Gastrocnemius medialis (tissue), 4 donors: ENCODE measurements around the gene ANKMY1. TPM values are rescaled to one million over a fixed set of nuclear protein-coding genes. Genes with fewer than 3 reads are reported as not detected.

ENCODE experiments used
- ATAC-seq, 2 donors: fragments of 150-250 bp; one replicate each; pipeline ENCODE4 v1.9.1; 2016
- DNase-seq, 2 donors: peaks; one replicate each; pipeline ENCODE4 v3.0.0-alpha.2; 2019
- H3K27ac ChIP-seq, 4 donors: fragments of 200-600 bp; sonication (generic); 1 replicate in 1 of 4; 2 replicates in 3 of 4; pipeline ENCODE4 v1.5.1; 2016 to 2018; ENCODE audit warnings: mild to moderate bottlenecking in 2 of 4, moderate library complexity in 1 of 4
- H3K27me3 ChIP-seq, 3 donors: fragments of 200-600 bp; sonication (generic) in 2 of 3; 1 replicate in 1 of 3; 2 replicates in 2 of 3; pipeline versions ENCODE4 v1.5.1 to v1.6.0; 2016 to 2019; ENCODE audit warnings: mild to moderate bottlenecking in 1 of 3, moderate library complexity in 1 of 3
- H3K36me3 ChIP-seq, 2 donors: fragments of 200-600 bp; sonication (generic) in 1 of 2; one replicate each; pipeline ENCODE4 v1.5.1; 2017 to 2018
- H3K4me1 ChIP-seq, 2 donors: fragments of 200-600 bp; sonication (generic) in 1 of 2; one replicate each; pipeline ENCODE4 v1.5.1; 2016 to 2017; ENCODE audit warnings: mild to moderate bottlenecking in 2 of 2
- H3K4me3 ChIP-seq, 4 donors: fragments of 200-600 bp; sonication (generic) in 3 of 4; 1 replicate in 1 of 4; 2 replicates in 3 of 4; pipeline ENCODE4 v1.5.1; 2016 to 2019; ENCODE audit warnings: mild to moderate bottlenecking in 2 of 4
- H3K9me3 ChIP-seq, 3 donors: fragments of 200-600 bp; sonication (generic) in 2 of 3; 1 replicate in 1 of 3; 2 replicates in 2 of 3; pipeline ENCODE4 v1.5.1; 2016 to 2019
- CTCF ChIP-seq, 5 experiments: fragments of 450-650 bp in 3 of 5; fragments of 200-600 bp in 2 of 5; sonication (generic) in 2 of 5; IDR thresholded peaks in 4 of 5; conservative IDR thresholded peaks in 1 of 5; 1 replicate in 4 of 5; 2 replicates in 1 of 5; pipeline ENCODE4 v1.5.1; 2016 to 2019; ENCODE audit warnings: antibody characterized with exemption in 5 of 5, mild to moderate bottlenecking in 3 of 5, moderate library complexity in 3 of 5
- POLR2A ChIP-seq, 2 donors: fragments of 450-650 bp; IDR thresholded peaks; one replicate each; pipeline ENCODE4 v1.6.1; 2017; ENCODE audit warnings: antibody characterized with exemption in 2 of 2, mild to moderate bottlenecking in 2 of 2, moderate library complexity in 2 of 2
- in situ Hi-C, 4 donors: fragments of 200-750 bp; cut with MboI; loops; one replicate each; pipeline versions ENCODE4 v1.15.0 to v1.8.0; 2017; ENCODE audit warnings: low sequenced_read_pairs in 4 of 4
- intact Hi-C: fragments of 100-400 bp; cut with DNase I; formaldehyde crosslinking; loops from one replicate; pipeline ENCODE4 v1.15.1; 2023; ENCODE audit warnings: low total_unique reads
- total RNA-seq, 4 donors: library from RNA; depleted of rRNA; stranded (reverse); fragments of >200 nt; gene quantifications; one replicate each; pipeline versions ENCODE4 v1.1.0 to v1.2.3, GENCODE V29; 2016

Gene ANKMY1
- total RNA-seq, 4 donors from 2014 or later = 3.3 to 9.0 (median 5.6) TPM

- H3K4me1 ChIP-seq = peaks cover 7 to 13% of the 10 kb centered on the region in 2 donors
- H3K9me3 ChIP-seq = no peaks in the 10 kb centered on the region
- in situ Hi-C loops = no loop called here
- H3K36me3 ChIP-seq = peaks cover 0 to 7% of the 10 kb centered on the region in 2 donors
- peak overlapping the region in 2 of 4 donors; percentile 9 to 20 for H3K27ac ChIP-seq
- DNase-seq (no peak), ATAC-seq (no peak)
- TF ChIP-seq CTCF (IDR thresholded peaks at IDR 0.05 in 4 of 5, conservative IDR thresholded peaks at IDR 0.05 in 1 of 5) = no peak
- no peak for TF ChIP-seq POLR2A (IDR thresholded peaks at IDR 0.05)
- no peaks in the 10 kb centered on the region for H3K27me3 ChIP-seq
- no peak overlapping the region for H3K4me3 ChIP-seq
- intact Hi-C loops = no loop called here
These were observed 101.2 kb downstream of the ANKMY1 start for GRCh38 chr2:240456447-240457222.

- ATAC-seq (no peak), DNase-seq (no peak)
- Histone ChIP-seq H3K9me3 (no peaks in the 10 kb centered on the region), H3K27ac (peak overlapping the region in 2 of 4 donors; percentile 9 to 20), H3K27me3 (no peaks in the 10 kb centered on the region), H3K36me3 (peaks cover 0 to 5% of the 10 kb centered on the region in 2 donors), H3K4me3 (no peak overlapping the region), H3K4me1 (peaks cover 15 to 21% of the 10 kb centered on the region in 2 donors)
- in situ Hi-C loops (no loop called here), intact Hi-C loops (no loop called here)
- no peak for TF ChIP-seq POLR2A (IDR thresholded peaks at IDR 0.05)
- no peak for TF ChIP-seq CTCF (IDR thresholded peaks at IDR 0.05 in 4 of 5, conservative IDR thresholded peaks at IDR 0.05 in 1 of 5)
These were observed 101.9 kb downstream of the ANKMY1 start for GRCh38 chr2:240455647-240456446.

GRCh38 chr2:240455272-240455646 lies 102.5 kb downstream of the ANKMY1 start:
- H3K4me3 ChIP-seq = no peak overlapping the region
- intact Hi-C loops = no loop called here
- peaks cover 0 to 5% of the 10 kb centered on the region in 2 donors for H3K36me3 ChIP-seq
- no peaks in the 10 kb centered on the region for H3K9me3 ChIP-seq
- in situ Hi-C loops = no loop called here
- TF ChIP-seq CTCF (IDR thresholded peaks at IDR 0.05 in 4 of 5, conservative IDR thresholded peaks at IDR 0.05 in 1 of 5) (no peak), POLR2A (IDR thresholded peaks at IDR 0.05) (no peak)
- no peaks in the 10 kb centered on the region for H3K27me3 ChIP-seq
- no peak overlapping the region for H3K27ac ChIP-seq
- no peak for ATAC-seq
- H3K4me1 ChIP-seq = peaks cover 21 to 27% of the 10 kb centered on the region in 2 donors
- no peak for DNase-seq

GRCh38 chr2:240454106-240454901 lies 103.5 kb downstream of the ANKMY1 start:
- no peak for TF ChIP-seq CTCF (IDR thresholded peaks at IDR 0.05 in 4 of 5, conservative IDR thresholded peaks at IDR 0.05 in 1 of 5)
- no peak for TF ChIP-seq POLR2A (IDR thresholded peaks at IDR 0.05)

More at GRCh38 chr2:240454106-240454901, 103.5 kb downstream of the ANKMY1 start:
- DNase-seq = no peak
- intact Hi-C loops = no loop called here
- Histone ChIP-seq H3K4me1 (peaks cover 27 to 34% of the 10 kb centered on the region in 2 donors), H3K27ac (no peak overlapping the region), H3K9me3 (no peaks in the 10 kb centered on the region), H3K36me3 (no peaks in the 10 kb centered on the region), H3K4me3 (no peak overlapping the region), H3K27me3 (no peaks in the 10 kb centered on the region)
- in situ Hi-C loops = no loop called here
- ATAC-seq = no peak
